ENCODE results near the gene SMIM9. TPM values are rescaled to one million over a fixed set of nuclear protein-coding genes. Genes with fewer than 3 reads are reported as not detected.
A peak's percentile ranks its signal among the peaks of the same experiment; 100 is the strongest.
"Not testable (repeated sequence)": the region's sequence is repeated elsewhere in the genome, so short reads cannot be mapped to it uniquely, and the experiment has no call there.

The SMIM9 gene
- total RNA-seq, result not detected
- not detected for polyA plus RNA-seq

DNA sequence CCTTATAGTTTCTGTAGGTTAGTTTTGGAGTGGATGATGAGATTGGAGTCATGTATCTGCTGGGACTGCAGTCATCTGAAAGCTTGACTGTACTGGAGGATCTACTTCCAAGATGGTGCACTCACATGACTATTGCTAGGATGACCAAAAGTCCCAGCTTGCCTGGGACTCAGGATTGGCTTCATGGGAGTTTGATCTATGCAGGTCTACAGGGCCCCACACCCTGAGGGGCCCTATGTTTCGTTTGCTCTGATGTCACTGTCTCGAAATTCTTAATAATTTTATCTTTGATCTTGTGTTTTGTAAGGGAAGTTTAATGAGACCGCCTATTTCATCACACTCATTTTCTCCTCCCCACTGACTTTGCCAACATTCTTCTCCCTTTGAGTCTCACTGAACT is at the start of gene SMIM9:
Gene SMIM9, minus strand, starts transcription at position 101 of the 400 bp plus-strand sequence. CDS start 3,806 bp downstream, outside the sequence.
- no peak within 1 kb of the TSS for H3K4me3 Mint-ChIP-seq
- DNase-seq, result no peak
- H3K9me3 Mint-ChIP-seq, result no peaks in the 10 kb centered on the region
- H3K27ac Mint-ChIP-seq, result no peak within 1 kb of the TSS
- H3K4me3 ChIP-seq (ENCODE audit: low read length), result no peak within 1 kb of the TSS
- H3K27me3 ChIP-seq (ENCODE audit: insufficient read depth, low read length, poor library complexity, severe bottlenecking), result no peaks in the 10 kb centered on the region
- H3K9me3 ChIP-seq (ENCODE audit: low read length), result no peaks in the 10 kb centered on the region
- ChIA-PET POLR2A (no interaction called here), CTCF (no interaction called here)
- no peaks in the 10 kb centered on the region for H3K36me3 ChIP-seq (ENCODE audit: insufficient read depth, low read length)
- H3K27ac ChIP-seq (ENCODE audit: low read depth, low read length), result no peak within 1 kb of the TSS
- no peaks in the 10 kb centered on the region for H3K4me1 ChIP-seq (ENCODE audit: insufficient read depth, low read length)
- peaks cover 0 to 3% of the 10 kb centered on the region in 2 donors for H3K27me3 Mint-ChIP-seq
- peaks cover 0 to 5% (median 0%) of the 10 kb centered on the region in 3 donors for H3K4me1 Mint-ChIP-seq
- no peaks in the 10 kb centered on the region for H3K36me3 Mint-ChIP-seq

DNA sequence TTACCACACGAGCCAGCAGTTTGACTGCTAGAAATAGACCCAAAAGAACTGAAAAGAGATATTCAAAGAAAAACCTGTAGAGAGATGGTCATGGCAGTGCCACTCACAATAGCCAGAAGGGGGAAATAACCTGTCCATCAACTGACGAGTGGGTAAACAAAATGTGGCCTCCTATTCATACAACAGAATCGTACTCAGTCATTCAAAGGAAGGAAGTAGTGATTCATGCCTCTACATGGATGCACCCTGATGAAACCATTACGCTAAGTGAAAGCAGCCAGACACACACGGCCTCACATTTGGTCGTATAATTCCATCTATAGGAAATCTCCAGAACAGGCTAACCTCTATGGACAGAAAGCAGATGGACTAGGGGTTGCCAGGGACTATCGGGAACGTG is 49.6 kb upstream of the SMIM9 start:
- H3K27ac ChIP-seq (ENCODE audit: low read depth, low read length); H3K9me3 Mint-ChIP-seq; H3K27ac Mint-ChIP-seq; H3K36me3 ChIP-seq (ENCODE audit: insufficient read depth, low read length); H3K36me3 Mint-ChIP-seq; H3K4me3 Mint-ChIP-seq; H3K27me3 Mint-ChIP-seq; H3K27me3 ChIP-seq (ENCODE audit: insufficient read depth, low read length, poor library complexity, severe bottlenecking); POLR2A ChIA-PET; H3K9me3 ChIP-seq (ENCODE audit: low read length); H3K4me1 ChIP-seq (ENCODE audit: insufficient read depth, low read length); DNase-seq; H3K4me3 ChIP-seq (ENCODE audit: low read length); CTCF ChIA-PET; H3K4me1 Mint-ChIP-seq: not testable (repeated sequence)

DNA sequence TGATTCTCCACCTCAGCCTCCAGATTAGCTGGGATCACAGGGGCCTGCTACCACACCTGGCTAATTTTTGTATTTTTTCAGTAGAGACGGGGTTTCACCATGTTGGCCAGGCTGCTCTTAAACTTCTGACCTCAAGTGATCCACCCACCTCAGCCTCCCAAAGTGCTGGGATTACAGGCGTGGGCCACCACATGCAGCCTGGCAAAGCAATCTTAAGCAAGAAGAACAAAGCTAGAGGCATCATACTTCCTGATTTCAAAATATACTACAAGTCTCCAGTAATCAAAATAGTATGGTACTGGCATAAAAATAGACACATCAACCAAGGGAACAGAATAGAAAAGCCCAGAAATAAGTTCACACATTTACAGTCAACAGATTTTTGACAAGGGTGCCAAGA is 38.9 kb upstream of the SMIM9 start:
- Mint-ChIP-seq H3K4me1 (no peaks in the 10 kb centered on the region), H3K27ac (no peak overlapping the region), H3K27me3 (peaks cover 0 to 6% of the 10 kb centered on the region in 2 donors), H3K36me3 (peaks cover 0 to 12% (median 3%) of the 10 kb centered on the region in 3 donors), H3K4me3 (no peak overlapping the region), H3K9me3 (peaks cover 0 to 21% (median 17%) of the 10 kb centered on the region in 5 donors)
- Histone ChIP-seq H3K9me3 (ENCODE audit: low read length) (no peaks in the 10 kb centered on the region), H3K36me3 (ENCODE audit: insufficient read depth, low read length) (no peaks in the 10 kb centered on the region), H3K27ac (ENCODE audit: low read depth, low read length) (no peak overlapping the region), H3K4me3 (ENCODE audit: low read length) (no peak overlapping the region), H3K27me3 (ENCODE audit: insufficient read depth, low read length, poor library complexity, severe bottlenecking) (no peaks in the 10 kb centered on the region), H3K4me1 (ENCODE audit: insufficient read depth, low read length) (no peaks in the 10 kb centered on the region)
- ChIA-PET CTCF (no interaction called here), POLR2A (no interaction called here)
- no peak for DNase-seq

DNA sequence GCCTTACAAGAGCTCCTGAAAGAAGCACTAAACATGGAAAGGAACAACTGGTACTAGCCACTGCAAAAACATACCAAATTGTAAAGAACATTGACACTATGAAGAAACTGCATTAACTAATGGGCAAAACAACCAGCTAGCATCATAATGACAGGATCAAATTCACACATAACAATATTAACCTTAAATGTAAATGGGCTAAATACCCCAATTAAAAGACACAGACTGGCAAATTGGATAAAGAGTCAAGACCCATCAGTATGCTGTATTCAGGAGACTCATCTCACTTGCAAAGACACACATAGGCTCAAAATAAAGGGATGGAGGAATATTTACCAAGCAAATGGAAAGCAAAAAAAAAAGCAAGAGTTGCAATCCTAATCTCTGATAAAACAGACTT is 34.1 kb upstream of the SMIM9 start:
- H3K4me3 ChIP-seq (ENCODE audit: low read length); H3K27me3 ChIP-seq (ENCODE audit: insufficient read depth, low read length, poor library complexity, severe bottlenecking); CTCF ChIA-PET; DNase-seq; H3K4me1 ChIP-seq (ENCODE audit: insufficient read depth, low read length); H3K36me3 ChIP-seq (ENCODE audit: insufficient read depth, low read length); H3K27ac Mint-ChIP-seq; H3K27ac ChIP-seq (ENCODE audit: low read depth, low read length); H3K4me1 Mint-ChIP-seq; H3K27me3 Mint-ChIP-seq; H3K4me3 Mint-ChIP-seq; POLR2A ChIA-PET; H3K9me3 ChIP-seq (ENCODE audit: low read length): not testable (repeated sequence)
- H3K9me3 Mint-ChIP-seq, result peaks cover 0 to 41% (median 30%) of the 10 kb centered on the region in 5 donors
- H3K36me3 Mint-ChIP-seq, result peaks cover 0 to 28% (median 5%) of the 10 kb centered on the region in 3 donors

DNA sequence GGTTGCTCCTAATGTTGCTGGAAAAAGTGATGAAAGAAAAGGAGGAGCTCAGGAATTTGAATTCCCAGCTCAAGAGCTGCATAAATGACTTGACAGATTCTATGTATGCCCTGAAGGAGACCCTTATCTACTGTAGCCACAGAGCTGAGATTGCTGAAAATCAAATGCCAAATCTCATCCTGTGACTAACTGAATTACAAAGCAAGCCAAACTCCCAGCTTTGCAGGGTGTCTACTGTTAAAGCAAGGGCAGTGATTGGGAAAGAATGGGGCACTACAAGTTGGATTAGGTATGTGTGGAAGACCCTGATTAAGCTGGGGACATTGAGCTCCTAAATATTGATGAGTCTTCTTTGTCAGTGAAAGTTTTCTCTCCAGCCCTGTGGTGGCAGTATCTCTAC is 20.8 kb upstream of the SMIM9 start:
- Histone ChIP-seq H3K9me3 (ENCODE audit: low read length) (no peaks in the 10 kb centered on the region), H3K4me3 (ENCODE audit: low read length) (no peak overlapping the region), H3K27me3 (ENCODE audit: insufficient read depth, low read length, poor library complexity, severe bottlenecking) (no peaks in the 10 kb centered on the region), H3K36me3 (ENCODE audit: insufficient read depth, low read length) (no peaks in the 10 kb centered on the region), H3K27ac (ENCODE audit: low read depth, low read length) (no peak overlapping the region), H3K4me1 (ENCODE audit: insufficient read depth, low read length) (no peaks in the 10 kb centered on the region)
- H3K36me3 Mint-ChIP-seq, result peaks cover 7 to 42% (median 12%) of the 10 kb centered on the region in 3 donors
- H3K9me3 Mint-ChIP-seq, result peaks cover 0 to 3% (median 0%) of the 10 kb centered on the region in 5 donors
- POLR2A ChIA-PET, result no interaction called here
- no peak overlapping the region for H3K27ac Mint-ChIP-seq
- peaks cover 0 to 4% of the 10 kb centered on the region in 2 donors for H3K27me3 Mint-ChIP-seq
- no peak overlapping the region for H3K4me3 Mint-ChIP-seq
- CTCF ChIA-PET, result no interaction called here
- H3K4me1 Mint-ChIP-seq, result no peaks in the 10 kb centered on the region
- no peak for DNase-seq

DNA sequence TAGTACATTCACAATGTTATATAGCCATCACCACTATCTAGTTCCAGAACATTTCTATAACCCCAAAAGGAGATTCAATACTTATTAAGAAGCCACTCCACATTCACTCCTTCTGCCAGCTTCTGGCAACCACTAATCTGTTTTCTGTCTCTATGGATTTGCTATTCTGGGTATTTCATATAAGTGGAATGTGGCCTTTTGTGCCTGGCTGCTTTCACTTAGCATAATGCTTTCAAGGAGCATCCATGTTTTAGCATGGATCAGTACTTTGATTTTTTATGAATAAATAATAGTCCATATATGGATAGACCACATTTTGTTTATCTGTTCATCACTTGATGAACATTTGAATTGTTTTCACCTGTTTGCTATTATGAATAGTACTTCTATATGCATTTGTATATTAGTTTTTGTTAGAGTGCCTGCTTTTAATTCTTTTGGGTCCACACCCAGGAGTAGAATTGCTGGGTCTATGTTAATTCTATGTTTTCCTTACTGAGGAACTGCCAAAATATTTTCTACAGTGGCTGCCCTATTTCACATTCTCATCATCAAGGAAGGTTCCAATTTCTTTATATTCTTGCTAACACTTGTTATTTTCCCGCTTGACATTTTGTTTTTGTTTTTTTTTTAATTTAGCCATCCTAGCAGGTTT is 16.6 kb upstream of the SMIM9 start:
- H3K4me1 ChIP-seq (ENCODE audit: insufficient read depth, low read length), result no peaks in the 10 kb centered on the region
- H3K4me1 Mint-ChIP-seq, result no peaks in the 10 kb centered on the region

DNA sequence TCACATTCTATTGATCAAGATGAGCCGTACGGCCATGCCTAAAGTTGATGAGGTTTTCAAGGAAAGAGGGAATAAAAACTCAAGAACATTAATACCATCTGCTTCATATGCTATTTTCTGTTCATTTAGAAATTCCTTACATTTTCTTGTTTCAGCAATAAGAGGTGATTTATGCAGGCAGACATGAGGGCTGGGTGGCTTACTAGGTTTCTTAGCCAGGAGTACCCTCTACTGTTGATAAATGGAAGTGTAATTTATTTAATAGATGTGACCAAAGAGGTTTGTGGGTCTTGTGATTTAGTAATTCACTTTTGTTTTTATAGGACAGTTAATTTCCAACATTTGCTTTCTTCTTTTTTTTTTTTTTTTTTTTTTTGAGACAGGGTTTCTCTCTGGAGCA is 6.4 kb upstream of the SMIM9 start:
- Mint-ChIP-seq H3K4me3 (no peak overlapping the region), H3K9me3 (no peaks in the 10 kb centered on the region), H3K4me1 (no peaks in the 10 kb centered on the region), H3K27me3 (no peaks in the 10 kb centered on the region), H3K36me3 (no peaks in the 10 kb centered on the region), H3K27ac (no peak overlapping the region)
- Histone ChIP-seq H3K4me3 (ENCODE audit: low read length) (no peak overlapping the region), H3K9me3 (ENCODE audit: low read length) (no peaks in the 10 kb centered on the region), H3K27ac (ENCODE audit: low read depth, low read length) (no peak overlapping the region), H3K4me1 (ENCODE audit: insufficient read depth, low read length) (no peaks in the 10 kb centered on the region), H3K36me3 (ENCODE audit: insufficient read depth, low read length) (no peaks in the 10 kb centered on the region), H3K27me3 (ENCODE audit: insufficient read depth, low read length, poor library complexity, severe bottlenecking) (no peaks in the 10 kb centered on the region)
- CTCF ChIA-PET, result interaction anchor here (1.0 kb wide), 1 partner anchor 92 kb away, joined by 3 read pairs; no protein-coding TSS in a partner anchor
- POLR2A ChIA-PET, result no interaction called here
- peak in 2 of 5 donors; percentile 26 to 32 for DNase-seq

More for the DNA sequence above, 16.6 kb upstream of the SMIM9 start:
- Mint-ChIP-seq H3K9me3 (peaks cover 0 to 3% (median 0%) of the 10 kb centered on the region in 5 donors), H3K27ac (no peak overlapping the region), H3K4me3 (no peak overlapping the region), H3K27me3 (peaks cover 0 to 6% of the 10 kb centered on the region in 2 donors), H3K36me3 (peaks cover 3 to 13% (median 5%) of the 10 kb centered on the region in 3 donors)
- no peak overlapping the region for H3K4me3 ChIP-seq (ENCODE audit: low read length)
- no peak for DNase-seq
- ChIA-PET CTCF (no interaction called here), POLR2A (no interaction called here)
- H3K9me3 ChIP-seq (ENCODE audit: low read length), result no peaks in the 10 kb centered on the region
- no peak overlapping the region for H3K27ac ChIP-seq (ENCODE audit: low read depth, low read length)
- H3K27me3 ChIP-seq (ENCODE audit: insufficient read depth, low read length, poor library complexity, severe bottlenecking), result no peaks in the 10 kb centered on the region
- H3K36me3 ChIP-seq (ENCODE audit: insufficient read depth, low read length), result no peaks in the 10 kb centered on the region

DNA sequence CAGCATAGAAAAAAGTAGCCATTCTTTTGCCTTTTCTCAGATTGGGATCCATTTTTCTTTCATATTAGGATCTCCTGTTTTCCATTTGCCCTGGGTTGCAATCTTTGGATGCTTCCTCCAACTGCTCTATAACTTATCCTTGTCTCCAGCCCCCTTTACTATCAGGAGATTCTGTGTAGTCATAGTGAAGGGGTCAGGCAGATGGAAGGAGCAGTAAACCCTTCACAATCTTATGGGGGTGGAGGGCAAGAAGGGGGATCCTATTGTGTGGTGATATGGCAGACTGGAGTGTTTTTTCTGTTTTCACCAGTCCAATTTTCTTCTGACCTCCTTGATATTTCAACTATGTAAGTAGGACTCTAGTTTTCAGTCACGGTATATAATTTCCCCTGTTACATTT is 1.7 kb upstream of the SMIM9 start:
- Histone ChIP-seq H3K36me3 (ENCODE audit: insufficient read depth, low read length) (no peaks in the 10 kb centered on the region), H3K27me3 (ENCODE audit: insufficient read depth, low read length, poor library complexity, severe bottlenecking) (no peaks in the 10 kb centered on the region), H3K4me1 (ENCODE audit: insufficient read depth, low read length) (no peaks in the 10 kb centered on the region), H3K27ac (ENCODE audit: low read depth, low read length) (no peak overlapping the region), H3K9me3 (ENCODE audit: low read length) (no peaks in the 10 kb centered on the region), H3K4me3 (ENCODE audit: low read length) (no peak overlapping the region)
- ChIA-PET CTCF (no interaction called here), POLR2A (no interaction called here)
- Mint-ChIP-seq H3K4me1 (no peaks in the 10 kb centered on the region), H3K36me3 (no peaks in the 10 kb centered on the region), H3K27ac (peak overlapping the region in 1 of 8 donors; percentile 62), H3K4me3 (no peak overlapping the region), H3K9me3 (no peaks in the 10 kb centered on the region), H3K27me3 (peaks cover 0 to 3% of the 10 kb centered on the region in 2 donors)
- DNase-seq, result no peak
